ENCODE data around the gene MBOAT1. TPM values are rescaled to one million over a fixed set of nuclear protein-coding genes. Genes with fewer than 3 reads are reported as not detected.

MBOAT1 gene
- polyA plus RNA-seq, 2 donors, result 5.9 to 6.6 TPM

- Histone ChIP-seq H3K27me3 (ENCODE audit: control insufficient read depth in 1 of 2, insufficient read depth in 2 of 2, low read length in 2 of 2) (no peaks in the 10 kb centered on the region), H3K36me3 (ENCODE audit: control insufficient read depth in 2 of 2, insufficient read depth in 2 of 2, low read length in 1 of 2) (no peaks in the 10 kb centered on the region), H3K4me1 (ENCODE audit: control insufficient read depth in 2 of 2, insufficient read depth in 2 of 2, low read length in 1 of 2) (no peaks in the 10 kb centered on the region), H3K9me3 (ENCODE audit: control insufficient read depth in 2 of 2, insufficient read depth in 1 of 2, low read depth in 1 of 2, low read length in 1 of 2) (peaks cover 3% of the 10 kb centered on the region in 2 donors), H3K27ac (ENCODE audit: low read depth in 2 of 2, low read length in 1 of 2) (no peak overlapping the region), H3K4me3 (ENCODE audit: low read depth in 1 of 2, low read length in 2 of 2) (no peak overlapping the region)
- WGBS, 2 donors, result 85 to 87% methylated on average over 3 of the region's 3 CpGs
Measured at GRCh38 chr6:20070047-20070446, 142.2 kb downstream of the MBOAT1 start.

- Histone ChIP-seq H3K27ac (ENCODE audit: low read depth in 2 of 2, low read length in 1 of 2) (no peak overlapping the region), H3K4me3 (ENCODE audit: low read depth in 1 of 2, low read length in 2 of 2) (no peak overlapping the region), H3K36me3 (ENCODE audit: control insufficient read depth in 2 of 2, insufficient read depth in 2 of 2, low read length in 1 of 2) (no peaks in the 10 kb centered on the region), H3K27me3 (ENCODE audit: control insufficient read depth in 1 of 2, insufficient read depth in 2 of 2, low read length in 2 of 2) (no peaks in the 10 kb centered on the region), H3K9me3 (ENCODE audit: control insufficient read depth in 2 of 2, insufficient read depth in 1 of 2, low read depth in 1 of 2, low read length in 1 of 2) (no peaks in the 10 kb centered on the region), H3K4me1 (ENCODE audit: control insufficient read depth in 2 of 2, insufficient read depth in 2 of 2, low read length in 1 of 2) (no peaks in the 10 kb centered on the region)
- WGBS, 2 donors, result 79 to 81% methylated on average over 12 of the region's 12 CpGs
Measured at GRCh38 chr6:20069021-20069522, 143.2 kb downstream of the MBOAT1 start.

DNA sequence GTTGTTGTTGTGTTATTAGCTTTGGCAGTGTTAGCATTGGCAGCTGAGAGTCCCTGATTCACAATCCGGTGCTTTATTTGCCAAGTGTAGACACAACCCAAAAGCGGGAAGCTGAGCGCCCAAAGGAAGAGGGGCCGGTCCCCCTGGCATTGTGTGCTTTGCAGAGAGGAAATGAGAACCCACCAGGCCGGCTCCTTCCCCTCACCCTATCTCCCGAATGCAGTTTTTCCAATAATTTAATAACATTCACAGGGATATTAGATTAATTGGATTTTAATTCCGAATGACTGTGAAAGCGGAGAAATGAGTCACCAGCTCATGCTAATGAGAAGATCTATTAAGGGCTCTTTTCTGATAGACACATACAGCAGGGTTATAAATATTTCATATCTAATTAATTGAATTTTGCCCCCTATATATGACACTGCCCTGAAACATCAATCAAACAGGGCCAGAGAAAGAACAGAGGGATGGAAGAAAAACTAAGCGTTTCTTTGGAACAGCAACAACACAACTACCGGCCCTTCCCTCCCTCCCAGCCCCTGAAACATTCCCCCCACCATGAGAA lies 143.8 kb downstream of the MBOAT1 start:
- Histone ChIP-seq H3K9me3 (ENCODE audit: control insufficient read depth in 2 of 2, insufficient read depth in 1 of 2, low read depth in 1 of 2, low read length in 1 of 2) (no peaks in the 10 kb centered on the region), H3K27ac (ENCODE audit: low read depth in 2 of 2, low read length in 1 of 2) (no peak overlapping the region), H3K4me1 (ENCODE audit: control insufficient read depth in 2 of 2, insufficient read depth in 2 of 2, low read length in 1 of 2) (no peaks in the 10 kb centered on the region), H3K36me3 (ENCODE audit: control insufficient read depth in 2 of 2, insufficient read depth in 2 of 2, low read length in 1 of 2) (no peaks in the 10 kb centered on the region), H3K27me3 (ENCODE audit: control insufficient read depth in 1 of 2, insufficient read depth in 2 of 2, low read length in 2 of 2) (no peaks in the 10 kb centered on the region), H3K4me3 (ENCODE audit: low read depth in 1 of 2, low read length in 2 of 2) (no peak overlapping the region)
- WGBS, 2 donors, result 73 to 78% methylated on average over 10 of the region's 10 CpGs

DNA sequence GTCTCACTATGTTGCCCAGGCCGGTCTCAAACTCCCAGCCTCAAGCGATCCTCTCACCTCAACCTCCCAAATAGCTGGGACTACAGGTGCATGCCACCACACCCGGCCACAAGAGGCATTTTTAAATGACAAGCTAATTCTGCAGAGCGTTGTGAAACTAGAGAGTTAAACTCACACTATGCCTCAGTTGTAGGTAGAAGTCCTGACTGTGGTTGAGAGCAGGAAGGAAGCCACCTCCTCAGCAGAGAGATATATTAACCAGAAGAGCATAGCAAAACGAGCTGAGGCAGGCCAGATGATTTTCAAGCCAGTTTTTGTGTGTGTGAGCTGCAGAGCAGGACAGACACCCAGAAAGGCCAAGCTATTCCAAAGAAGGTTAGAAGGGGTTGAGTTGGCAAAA lies 150.3 kb downstream of the MBOAT1 start:
- 72 to 75% methylated on average over 5 of the region's 5 CpGs for WGBS, 2 donors

GRCh38 chr6:20060252-20060651 lies 152.0 kb downstream of the MBOAT1 start:
- Histone ChIP-seq H3K36me3 (ENCODE audit: control insufficient read depth in 2 of 2, insufficient read depth in 2 of 2, low read length in 1 of 2) (no peaks in the 10 kb centered on the region), H3K4me1 (ENCODE audit: control insufficient read depth in 2 of 2, insufficient read depth in 2 of 2, low read length in 1 of 2) (no peaks in the 10 kb centered on the region), H3K4me3 (ENCODE audit: low read depth in 1 of 2, low read length in 2 of 2) (no peak overlapping the region), H3K27ac (ENCODE audit: low read depth in 2 of 2, low read length in 1 of 2) (no peak overlapping the region), H3K27me3 (ENCODE audit: control insufficient read depth in 1 of 2, insufficient read depth in 2 of 2, low read length in 2 of 2) (no peaks in the 10 kb centered on the region), H3K9me3 (ENCODE audit: control insufficient read depth in 2 of 2, insufficient read depth in 1 of 2, low read depth in 1 of 2, low read length in 1 of 2) (no peaks in the 10 kb centered on the region)
- 87 to 100% methylated on average over 1 of the region's 1 CpG for WGBS, 2 donors

More for the DNA sequence above, 150.3 kb downstream of the MBOAT1 start:
- Histone ChIP-seq H3K4me3 (ENCODE audit: low read depth in 1 of 2, low read length in 2 of 2) (no peak overlapping the region), H3K4me1 (ENCODE audit: control insufficient read depth in 2 of 2, insufficient read depth in 2 of 2, low read length in 1 of 2) (no peaks in the 10 kb centered on the region), H3K27me3 (ENCODE audit: control insufficient read depth in 1 of 2, insufficient read depth in 2 of 2, low read length in 2 of 2) (no peaks in the 10 kb centered on the region), H3K9me3 (ENCODE audit: control insufficient read depth in 2 of 2, insufficient read depth in 1 of 2, low read depth in 1 of 2, low read length in 1 of 2) (no peaks in the 10 kb centered on the region), H3K27ac (ENCODE audit: low read depth in 2 of 2, low read length in 1 of 2) (no peak overlapping the region), H3K36me3 (ENCODE audit: control insufficient read depth in 2 of 2, insufficient read depth in 2 of 2, low read length in 1 of 2) (no peaks in the 10 kb centered on the region)

GRCh38 chr6:20058912-20059311 lies 153.4 kb downstream of the MBOAT1 start:
- Histone ChIP-seq H3K36me3 (ENCODE audit: control insufficient read depth in 2 of 2, insufficient read depth in 2 of 2, low read length in 1 of 2) (no peaks in the 10 kb centered on the region), H3K9me3 (ENCODE audit: control insufficient read depth in 2 of 2, insufficient read depth in 1 of 2, low read depth in 1 of 2, low read length in 1 of 2) (no peaks in the 10 kb centered on the region), H3K27ac (ENCODE audit: low read depth in 2 of 2, low read length in 1 of 2) (no peak overlapping the region), H3K4me1 (ENCODE audit: control insufficient read depth in 2 of 2, insufficient read depth in 2 of 2, low read length in 1 of 2) (no peaks in the 10 kb centered on the region), H3K4me3 (ENCODE audit: low read depth in 1 of 2, low read length in 2 of 2) (no peak overlapping the region), H3K27me3 (ENCODE audit: control insufficient read depth in 1 of 2, insufficient read depth in 2 of 2, low read length in 2 of 2) (no peaks in the 10 kb centered on the region)
- WGBS, 2 donors, result 66 to 67% methylated on average over 3 of the region's 3 CpGs

DNA sequence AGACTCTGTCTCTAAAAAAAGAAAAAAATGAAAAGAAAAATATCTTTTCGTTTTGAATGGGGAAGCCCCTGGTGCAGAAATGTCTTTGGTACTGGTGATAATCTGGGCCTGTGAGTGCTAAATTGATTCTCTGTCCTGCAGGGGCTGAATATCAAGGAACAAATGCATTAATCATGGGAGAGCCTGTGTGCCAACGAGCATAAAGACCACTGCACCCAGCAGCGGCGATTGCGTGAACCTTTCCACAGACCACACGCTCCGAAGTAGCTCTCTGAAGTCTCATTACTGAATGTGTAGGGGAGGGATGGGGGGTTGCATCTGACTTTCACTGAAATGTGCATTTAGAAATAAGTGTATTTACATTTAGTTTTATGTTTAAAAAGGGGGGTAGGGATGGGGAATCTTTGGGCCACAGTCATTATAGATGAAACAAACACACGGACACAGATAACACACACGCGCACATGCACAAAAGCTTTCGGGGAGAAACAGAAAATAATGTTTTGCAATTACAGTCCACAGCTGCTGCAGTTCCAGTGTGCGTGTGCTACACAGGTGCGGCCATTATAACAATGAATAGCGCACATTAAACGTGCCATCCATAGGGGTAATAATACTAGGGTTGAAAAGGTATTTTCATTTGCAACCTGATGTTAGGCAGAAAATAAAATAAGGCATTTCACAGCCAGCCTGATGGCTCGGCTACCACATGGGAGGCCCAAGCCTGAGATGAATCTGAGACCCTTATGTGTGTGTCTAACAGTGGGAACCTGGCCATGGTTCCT lies 154.0 kb downstream of the MBOAT1 start:
- Histone ChIP-seq H3K4me3 (ENCODE audit: low read depth in 1 of 2, low read length in 2 of 2) (no peak overlapping the region), H3K27me3 (ENCODE audit: control insufficient read depth in 1 of 2, insufficient read depth in 2 of 2, low read length in 2 of 2) (no peaks in the 10 kb centered on the region), H3K27ac (ENCODE audit: low read depth in 2 of 2, low read length in 1 of 2) (no peak overlapping the region), H3K36me3 (ENCODE audit: control insufficient read depth in 2 of 2, insufficient read depth in 2 of 2, low read length in 1 of 2) (no peaks in the 10 kb centered on the region), H3K9me3 (ENCODE audit: control insufficient read depth in 2 of 2, insufficient read depth in 1 of 2, low read depth in 1 of 2, low read length in 1 of 2) (no peaks in the 10 kb centered on the region), H3K4me1 (ENCODE audit: control insufficient read depth in 2 of 2, insufficient read depth in 2 of 2, low read length in 1 of 2) (no peaks in the 10 kb centered on the region)
- WGBS, 2 donors, result 85 to 86% methylated on average over 16 of the region's 16 CpGs

DNA sequence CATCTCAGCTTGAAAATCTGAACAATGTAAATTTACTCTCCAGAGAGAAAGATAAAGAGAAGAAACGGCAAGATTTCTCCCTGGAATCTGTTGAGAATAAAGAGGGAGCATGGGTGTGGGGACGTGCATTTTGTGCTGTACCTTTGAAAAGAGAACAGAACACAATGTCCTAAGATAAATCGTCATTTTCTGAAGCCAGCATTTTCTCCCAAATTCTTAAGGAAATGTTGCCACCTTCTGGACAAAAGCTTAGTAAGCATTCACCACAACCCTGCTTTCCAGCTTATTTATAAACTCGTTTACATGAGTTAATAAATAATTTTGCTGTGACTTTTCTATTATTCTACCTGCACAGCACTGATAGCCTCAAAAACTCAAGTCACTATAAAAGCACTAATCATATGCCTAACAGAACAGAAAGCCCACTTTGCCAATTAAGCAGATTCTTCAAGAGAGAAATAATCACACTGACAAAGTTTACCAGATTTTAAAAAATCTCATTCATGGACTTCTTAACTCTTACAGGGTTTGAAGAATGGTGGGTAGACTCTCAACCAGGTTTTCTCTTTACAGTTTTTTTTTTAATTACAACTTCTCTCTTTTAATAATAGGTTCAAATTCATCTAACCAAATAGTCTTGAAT lies 155.8 kb downstream of the MBOAT1 start:
- WGBS, 2 donors, result 5 to 10% methylated on average over 4 of the region's 4 CpGs
- Histone ChIP-seq H3K4me1 (ENCODE audit: control insufficient read depth in 2 of 2, insufficient read depth in 2 of 2, low read length in 1 of 2) (no peaks in the 10 kb centered on the region), H3K36me3 (ENCODE audit: control insufficient read depth in 2 of 2, insufficient read depth in 2 of 2, low read length in 1 of 2) (no peaks in the 10 kb centered on the region), H3K27me3 (ENCODE audit: control insufficient read depth in 1 of 2, insufficient read depth in 2 of 2, low read length in 2 of 2) (no peaks in the 10 kb centered on the region), H3K27ac (ENCODE audit: low read depth in 2 of 2, low read length in 1 of 2) (no peak overlapping the region), H3K4me3 (ENCODE audit: low read depth in 1 of 2, low read length in 2 of 2) (no peak overlapping the region), H3K9me3 (ENCODE audit: control insufficient read depth in 2 of 2, insufficient read depth in 1 of 2, low read depth in 1 of 2, low read length in 1 of 2) (no peaks in the 10 kb centered on the region)

DNA sequence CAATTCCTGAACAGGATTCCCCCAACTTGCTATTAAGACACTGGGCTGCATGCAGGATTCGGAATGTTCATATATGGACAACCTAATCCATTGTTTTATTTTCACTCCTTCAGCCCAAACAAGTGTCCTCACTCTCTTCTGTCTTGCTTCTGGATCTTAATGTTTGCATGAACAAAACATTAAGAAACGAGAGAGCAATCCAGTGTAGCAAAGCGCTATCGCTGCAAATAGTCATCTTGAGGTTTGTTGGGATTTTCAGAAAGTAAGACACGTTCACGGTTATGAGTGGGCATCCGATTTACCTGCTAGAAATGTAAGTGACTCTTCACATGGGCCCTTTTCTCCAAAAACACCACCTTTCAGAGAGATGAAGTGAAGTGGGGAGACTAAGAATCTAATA lies 156.4 kb downstream of the MBOAT1 start:
- Histone ChIP-seq H3K36me3 (ENCODE audit: control insufficient read depth in 2 of 2, insufficient read depth in 2 of 2, low read length in 1 of 2) (no peaks in the 10 kb centered on the region), H3K4me1 (ENCODE audit: control insufficient read depth in 2 of 2, insufficient read depth in 2 of 2, low read length in 1 of 2) (no peaks in the 10 kb centered on the region), H3K9me3 (ENCODE audit: control insufficient read depth in 2 of 2, insufficient read depth in 1 of 2, low read depth in 1 of 2, low read length in 1 of 2) (no peaks in the 10 kb centered on the region), H3K4me3 (ENCODE audit: low read depth in 1 of 2, low read length in 2 of 2) (no peak overlapping the region), H3K27me3 (ENCODE audit: control insufficient read depth in 1 of 2, insufficient read depth in 2 of 2, low read length in 2 of 2) (no peaks in the 10 kb centered on the region), H3K27ac (ENCODE audit: low read depth in 2 of 2, low read length in 1 of 2) (no peak overlapping the region)
- 84 to 88% methylated on average over 7 of the region's 7 CpGs for WGBS, 2 donors

Measured in esophagus (tissue), 2 donors.